HepG2 (cell line): ENCODE data around the gene ZNF217. TPM values are rescaled to one million over a fixed set of nuclear protein-coding genes. Genes with fewer than 3 reads are reported as not detected.
A peak's percentile ranks its signal among the peaks of the same experiment; 100 is the strongest.

ENCODE experiments used
- ARHGAP35 ChIP-seq: sonication (generic); formaldehyde crosslinking; IDR thresholded peaks from 2 replicates; pipeline ENCODE4 v1.9.0; 2022; ENCODE audit warnings: mild to moderate bottlenecking, inconsistent platforms, moderate library complexity, missing genetic modification reagents, borderline replicate concordance
- IKZF4 ChIP-seq: sonication (generic); formaldehyde crosslinking; IDR thresholded peaks from 2 replicates; pipeline ENCODE4 v1.5.1; 2020; ENCODE audit warnings: borderline replicate concordance, mild to moderate bottlenecking, low read depth, missing genetic modification reagents; ENCODE audit errors: not compliant biosample characterization
- JUNB ChIP-seq: sonication (generic); formaldehyde crosslinking; IDR thresholded peaks from 2 replicates; pipeline ENCODE4 v1.8.0; 2022; ENCODE audit warnings: missing genetic modification reagents, mild to moderate bottlenecking, borderline replicate concordance
- KLF15 ChIP-seq: sonication (generic); formaldehyde crosslinking; IDR thresholded peaks from 2 replicates; pipeline ENCODE4 v1.8.1; 2023; ENCODE audit warnings: borderline replicate concordance, mild to moderate bottlenecking, inconsistent platforms, missing genetic modification reagents, mixed read lengths
- MBNL3 ChIP-seq: fragments of 250-450 bp; sonication (Bioruptor Pico); conservative IDR thresholded peaks from 2 replicates; pipeline ENCODE4 v1.8.0; 2022; ENCODE audit warnings: mild to moderate bottlenecking, inconsistent platforms
- NBN ChIP-seq: fragments of 450-650 bp; conservative IDR thresholded peaks from 2 replicates; pipeline ENCODE4 v1.6.1; 2017
- NRL ChIP-seq: sonication (generic); formaldehyde crosslinking; IDR thresholded peaks from 2 replicates; pipeline ENCODE4 v1.5.0; 2020; ENCODE audit warnings: missing genetic modification reagents, mild to moderate bottlenecking, moderate library complexity, borderline replicate concordance
- PHF21A ChIP-seq: sonication (generic); formaldehyde crosslinking; IDR thresholded peaks from 2 replicates; pipeline ENCODE4 v1.5.0; 2020; ENCODE audit warnings: mild to moderate bottlenecking, missing genetic modification reagents
- POLR2AphosphoS5 ChIP-seq: IDR thresholded peaks from 2 replicates; pipeline ENCODE4 v1.6.1; 2012; ENCODE audit warnings: low read depth, low read length
- RFX5 ChIP-seq: IDR thresholded peaks from 2 replicates; pipeline ENCODE4 v1.6.1; 2011; ENCODE audit warnings: low read depth, low read length, improper control_type of control experiment
- SIN3B ChIP-seq: fragments of 150-350 bp; IDR thresholded peaks from 2 replicates; pipeline ENCODE4 v1.6.1; 2014; ENCODE audit warnings: low read length
- SIX1 ChIP-seq: sonication (generic); formaldehyde crosslinking; IDR thresholded peaks from 2 replicates; pipeline ENCODE4 v1.4.0; 2020; ENCODE audit warnings: missing genetic modification reagents, borderline replicate concordance
- SIX4 ChIP-seq: sonication (generic); formaldehyde crosslinking; IDR thresholded peaks from 2 replicates; pipeline ENCODE4 v1.4.0; 2020; ENCODE audit warnings: missing genetic modification reagents
- YEATS4 ChIP-seq: sonication (generic); formaldehyde crosslinking; IDR thresholded peaks from 2 replicates; pipeline ENCODE4 v1.4.0; 2020; ENCODE audit warnings: missing genetic modification reagents, borderline replicate concordance
- ZEB1 ChIP-seq: IDR thresholded peaks from 2 replicates; pipeline ENCODE4 v1.6.1; 2012; ENCODE audit warnings: mild to moderate bottlenecking, low read depth, inconsistent platforms; ENCODE audit not compliant: insufficient replicate concordance
- ZFAT ChIP-seq: sonication (generic); formaldehyde crosslinking; conservative IDR thresholded peaks from 2 replicates; pipeline ENCODE4 v1.8.1; 2023; ENCODE audit warnings: missing genetic modification reagents, inconsistent platforms
- ZNF33B ChIP-seq: sonication (generic); formaldehyde crosslinking; IDR thresholded peaks from 2 replicates; pipeline ENCODE4 v1.5.1; 2020; ENCODE audit warnings: mild to moderate bottlenecking, missing genetic modification reagents
- ZNF549 ChIP-seq: sonication (generic); formaldehyde crosslinking; IDR thresholded peaks from 2 replicates; pipeline ENCODE4 v1.5.0; 2020; ENCODE audit warnings: missing genetic modification reagents
- ZNF614 ChIP-seq: IDR thresholded peaks from 2 replicates; pipeline ENCODE4 v1.6.1; 2018; ENCODE audit warnings: missing biosample characterization, missing genetic modification reagents, inconsistent platforms, borderline replicate concordance
- ZNF7 ChIP-seq: IDR thresholded peaks from 2 replicates; pipeline ENCODE4 v1.6.1; 2016; ENCODE audit warnings: missing biosample characterization, missing genetic modification reagents
- ZSCAN22 ChIP-seq: sonication (generic); formaldehyde crosslinking; IDR thresholded peaks from 2 replicates; pipeline ENCODE4 v1.4.0; 2020; ENCODE audit warnings: mild to moderate bottlenecking, missing genetic modification reagents
- polyA plus RNA-seq, 8 experiments: library from polyadenylated mRNA; depleted of rRNA in 3 of 8; stranded (reverse) in 7 of 8; unstranded in 1 of 8; fragments of >200 nt; fragmentation: Illumina TruSeq in 4 of 8; extraction: Trizol in 4 of 8; gene quantifications; 2 replicates each; pipeline versions ENCODE4 v1.2.1 to v1.2.3, GENCODE V29; 2011 to 2016; ENCODE audit warnings: low read depth in 4 of 8, missing spikeins in 1 of 8, mixed read lengths in 1 of 8; ENCODE audit not compliant: insufficient read depth in 1 of 8
- total RNA-seq, 5 experiments: library from RNA; depleted of rRNA; stranded (reverse); fragments of >200 nt; fragmentation: Illumina TruSeq; extraction: Trizol; gene quantifications; 2 replicates each; pipeline ENCODE4 v1.2.3, GENCODE V29; 2016; ENCODE audit warnings: low read depth in 1 of 5
- TF ChIP-seq, protein P1 (sequence below): sonication (generic); formaldehyde crosslinking; IDR thresholded peaks from 2 replicates; pipeline ENCODE4 v1.5.0; 2020; ENCODE audit warnings: missing genetic modification reagents
- TF ChIP-seq, protein P2 (sequence below): sonication (generic); formaldehyde crosslinking; IDR thresholded peaks from 2 replicates; pipeline ENCODE4 v1.4.0; 2020; ENCODE audit warnings: missing genetic modification reagents
- TF ChIP-seq, protein P3 (sequence below): sonication (generic); formaldehyde crosslinking; IDR thresholded peaks from 2 replicates; pipeline ENCODE4 v1.5.0; 2020; ENCODE audit warnings: missing genetic modification reagents
- TF ChIP-seq, protein P4 (sequence below): sonication (generic); formaldehyde crosslinking; IDR thresholded peaks from 2 replicates; pipeline ENCODE4 v1.8.0; 2022; ENCODE audit warnings: missing genetic modification reagents, mild to moderate bottlenecking, inconsistent platforms, borderline replicate concordance

The ZNF217 gene
- total and polyA plus RNA-seq, 2 of the 13 experiments (the other 11 are each of a cell fraction or from before 2014, with no cell fraction given) = 22.3 to 29.8 TPM

DNA sequence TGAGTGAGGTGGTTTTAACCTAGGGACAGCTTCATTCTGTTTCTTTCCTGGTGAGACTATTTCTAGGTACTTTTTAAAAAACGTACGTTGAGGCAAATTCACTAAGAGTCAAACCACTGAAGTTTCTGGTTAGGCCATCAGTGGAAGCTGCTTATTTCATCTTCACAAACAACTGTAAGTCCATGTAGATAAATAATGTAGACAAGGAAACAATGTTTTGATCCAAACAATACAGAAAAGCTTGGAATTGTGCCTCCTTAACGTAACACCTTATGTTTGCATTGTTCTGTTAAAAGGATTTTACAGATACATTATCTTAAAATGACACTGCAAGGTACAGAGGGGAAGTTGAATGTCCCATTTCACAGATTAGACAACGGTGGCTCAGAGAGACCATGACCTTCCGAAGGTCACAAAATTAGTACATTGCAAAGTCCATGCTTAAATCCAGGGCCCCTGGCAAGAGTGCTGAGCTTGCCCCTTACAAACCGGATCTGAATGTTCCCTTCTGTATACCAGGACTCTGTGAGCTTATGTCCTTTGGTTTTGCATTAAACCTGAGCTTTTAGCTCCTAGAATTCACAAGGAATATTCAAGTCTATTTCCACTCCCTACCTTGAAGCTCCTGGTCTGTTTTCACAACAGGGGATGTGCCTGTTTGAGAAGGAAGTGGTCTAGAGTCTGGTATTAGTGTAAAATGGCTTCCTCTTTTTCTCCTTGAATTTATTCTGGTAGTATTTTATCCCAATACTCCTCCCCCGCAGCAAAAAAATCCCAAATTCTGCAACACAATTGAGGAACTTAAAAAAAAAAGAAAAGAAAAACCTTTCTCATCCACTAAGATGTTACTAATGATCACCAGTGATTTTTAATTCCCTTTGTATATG is 28.9 kb upstream of the ZNF217 start (continued):
- TF ChIP-seq ZSCAN22 (no peak), ZEB1 (no peak), YEATS4 (CRISPR knock-in tag) (no peak), ZNF7 (no peak), SIX1 (no peak), POLR2AphosphoS5 (no peak), JUNB (CRISPR knock-in tag) (no peak), ZFAT (CRISPR knock-in tag) (no peak), IKZF4 (CRISPR knock-in tag) (no peak), ZNF549 (no peak), KLF15 (CRISPR knock-in tag) (no peak), ARHGAP35 (CRISPR knock-in tag) (no peak), NBN (no peak), RFX5 (no peak), NRL (CRISPR knock-in tag) (no peak), ZNF614 (no peak), MBNL3 (CRISPR knock-in tag) (no peak), PHF21A (CRISPR knock-in tag) (peak; percentile 55), SIX4 (no peak), ZNF33B (CRISPR knock-in tag) (no peak), SIN3B (0 out of 2 replicates have a peak, but pooled peaks have one; percentile 32)
- TF ChIP-seq, protein P1, sequence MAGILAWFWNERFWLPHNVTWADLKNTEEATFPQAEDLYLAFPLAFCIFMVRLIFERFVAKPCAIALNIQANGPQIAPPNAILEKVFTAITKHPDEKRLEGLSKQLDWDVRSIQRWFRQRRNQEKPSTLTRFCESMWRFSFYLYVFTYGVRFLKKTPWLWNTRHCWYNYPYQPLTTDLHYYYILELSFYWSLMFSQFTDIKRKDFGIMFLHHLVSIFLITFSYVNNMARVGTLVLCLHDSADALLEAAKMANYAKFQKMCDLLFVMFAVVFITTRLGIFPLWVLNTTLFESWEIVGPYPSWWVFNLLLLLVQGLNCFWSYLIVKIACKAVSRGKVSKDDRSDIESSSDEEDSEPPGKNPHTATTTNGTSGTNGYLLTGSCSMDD = no peak
- TF ChIP-seq, protein P2, sequence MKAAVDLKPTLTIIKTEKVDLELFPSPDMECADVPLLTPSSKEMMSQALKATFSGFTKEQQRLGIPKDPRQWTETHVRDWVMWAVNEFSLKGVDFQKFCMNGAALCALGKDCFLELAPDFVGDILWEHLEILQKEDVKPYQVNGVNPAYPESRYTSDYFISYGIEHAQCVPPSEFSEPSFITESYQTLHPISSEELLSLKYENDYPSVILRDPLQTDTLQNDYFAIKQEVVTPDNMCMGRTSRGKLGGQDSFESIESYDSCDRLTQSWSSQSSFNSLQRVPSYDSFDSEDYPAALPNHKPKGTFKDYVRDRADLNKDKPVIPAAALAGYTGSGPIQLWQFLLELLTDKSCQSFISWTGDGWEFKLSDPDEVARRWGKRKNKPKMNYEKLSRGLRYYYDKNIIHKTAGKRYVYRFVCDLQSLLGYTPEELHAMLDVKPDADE = no peak
- TF ChIP-seq, protein P3, sequence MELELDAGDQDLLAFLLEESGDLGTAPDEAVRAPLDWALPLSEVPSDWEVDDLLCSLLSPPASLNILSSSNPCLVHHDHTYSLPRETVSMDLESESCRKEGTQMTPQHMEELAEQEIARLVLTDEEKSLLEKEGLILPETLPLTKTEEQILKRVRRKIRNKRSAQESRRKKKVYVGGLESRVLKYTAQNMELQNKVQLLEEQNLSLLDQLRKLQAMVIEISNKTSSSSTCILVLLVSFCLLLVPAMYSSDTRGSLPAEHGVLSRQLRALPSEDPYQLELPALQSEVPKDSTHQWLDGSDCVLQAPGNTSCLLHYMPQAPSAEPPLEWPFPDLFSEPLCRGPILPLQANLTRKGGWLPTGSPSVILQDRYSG (CRISPR knock-in tag) = 0 out of 2 replicates have a peak, but pooled peaks have one; percentile 55
- TF ChIP-seq, protein P4, sequence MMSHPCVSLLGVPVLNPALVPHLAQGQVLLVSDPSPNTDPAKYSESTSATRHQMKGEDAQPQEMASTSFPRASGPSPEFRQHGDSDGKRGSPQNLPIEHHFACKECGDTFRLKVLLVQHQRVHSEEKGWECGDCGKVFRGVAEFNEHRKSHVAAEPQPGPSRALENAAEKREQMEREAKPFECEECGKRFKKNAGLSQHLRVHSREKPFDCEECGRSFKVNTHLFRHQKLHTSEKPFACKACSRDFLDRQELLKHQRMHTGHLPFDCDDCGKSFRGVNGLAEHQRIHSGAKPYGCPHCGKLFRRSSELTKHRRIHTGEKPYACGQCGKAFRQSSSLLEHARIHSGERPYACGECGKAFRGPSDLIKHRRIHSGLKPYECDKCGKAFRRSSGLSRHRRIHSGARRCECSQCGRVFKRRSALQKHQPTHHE (CRISPR knock-in tag) = peak; percentile 28; the same call in 1 of the 2 replicates
